SK-N-SH (cell line): ENCODE results near the gene GALNT6. TPM values are rescaled to one million over a fixed set of nuclear protein-coding genes. Genes with fewer than 3 reads are reported as not detected.

ENCODE experiments used
- CTCF ChIA-PET: fragments of 300-600, 350-600 bp; formaldehyde crosslinking; extraction: SDS; loops from one replicate; lab custom pipeline; 2021; lab: Yijun Ruan, JAX
- POLR2A ChIA-PET: fragments of 350-600 bp; sonication (Branson Sonifier 250); formaldehyde crosslinking; extraction: SDS; loops from one replicate; lab custom pipeline; 2020; ENCODE audit warnings: antibody characterized with exemption, inconsistent platforms; lab: Yijun Ruan, JAX
- DNase-seq: peaks from one replicate; pipeline ENCODE4 v3.0.0; 2012
- H2AFZ ChIP-seq: fragments of 200-600 bp; sonication (generic); 2 replicates; pipeline ENCODE4 v1.8.1; 2016; ENCODE audit warnings: antibody characterized with exemption, mild to moderate bottlenecking, low read depth
- H3F3A ChIP-seq: fragments of 200-600 bp; sonication (generic); replicated peaks from 2 replicates; pipeline ENCODE3; 2016; ENCODE audit warnings: antibody characterized with exemption, mild to moderate bottlenecking; ENCODE audit not compliant: insufficient read depth
- H3K27ac ChIP-seq, 2 experiments: fragments of 200-500 bp in 1 of 2; fragments of 200-600 bp in 1 of 2; sonication (Bioruptor generic) in 1 of 2; sonication (generic), shearing (Covaris generic) in 1 of 2; 2 replicates each; pipeline versions ENCODE4 v1.5.1 to v1.6.1; 2014 to 2016; ENCODE audit warnings: low read depth in 2 of 2, inconsistent platforms in 1 of 2, low read length in 1 of 2, mild to moderate bottlenecking in 1 of 2, mixed read lengths in 1 of 2
- H3K27me3 ChIP-seq: fragments of 200-600 bp; sonication (generic), shearing (Covaris generic); 2 replicates; pipeline ENCODE4 v1.6.1; 2016; ENCODE audit warnings: mixed run types; ENCODE audit not compliant: insufficient read depth
- H3K36me3 ChIP-seq, 2 experiments: fragments of 200-500 bp in 1 of 2; fragments of 200-600 bp in 1 of 2; sonication (Bioruptor generic) in 1 of 2; sonication (generic) in 1 of 2; replicated peaks in 1 of 2; 2 replicates each; pipeline versions ENCODE3 to v1.5.1; 2014 to 2016; ENCODE audit warnings: low read length in 1 of 2, mild to moderate bottlenecking in 1 of 2; ENCODE audit not compliant: insufficient read depth in 2 of 2, control insufficient read depth in 1 of 2
- H3K4me1 ChIP-seq, 2 experiments: fragments of 200-500 bp in 1 of 2; fragments of 200-600 bp in 1 of 2; sonication (Bioruptor generic) in 1 of 2; sonication (generic), shearing (Covaris generic) in 1 of 2; 2 replicates each; pipeline versions ENCODE4 v1.5.1 to v1.6.1; 2014 to 2016; ENCODE audit warnings: low read depth in 1 of 2, low read length in 1 of 2, mixed run types in 1 of 2; ENCODE audit not compliant: insufficient read depth in 2 of 2, control insufficient read depth in 1 of 2
- H3K4me2 ChIP-seq: fragments of 200-600 bp; sonication (generic), shearing (Covaris generic); 2 replicates; pipeline ENCODE4 v1.6.1; 2017; ENCODE audit warnings: mixed run types
- H3K4me3 ChIP-seq, 2 experiments: fragments of 200-500 bp in 1 of 2; fragments of 200-600 bp in 1 of 2; sonication (Bioruptor generic) in 1 of 2; sonication (generic), shearing (Covaris generic) in 1 of 2; 2 replicates each; pipeline versions ENCODE4 v1.5.1 to v1.8.1; 2014 to 2016; ENCODE audit warnings: low read depth in 2 of 2, inconsistent platforms in 1 of 2, low read length in 1 of 2, mild to moderate bottlenecking in 1 of 2, mixed read lengths in 1 of 2, moderate library complexity in 1 of 2
- H3K79me2 ChIP-seq: fragments of 200-600 bp; sonication (generic); 2 replicates; pipeline ENCODE4 v1.8.1; 2017; ENCODE audit warnings: mild to moderate bottlenecking; ENCODE audit not compliant: insufficient read depth
- H3K9ac ChIP-seq: fragments of 200-600 bp; sonication (generic); 2 replicates; pipeline ENCODE4 v1.6.1; 2017; ENCODE audit warnings: mixed run types
- H3K9me2 ChIP-seq: fragments of 200-600 bp; sonication (generic); 2 replicates; pipeline ENCODE4 v1.6.1; 2017; ENCODE audit warnings: mixed run types
- H3K9me3 ChIP-seq: fragments of 200-600 bp; sonication (generic); 2 replicates; pipeline ENCODE4 v1.6.1; 2017; ENCODE audit warnings: mixed run types, mild to moderate bottlenecking, moderate library complexity
- H4K20me1 ChIP-seq: fragments of 200-600 bp; sonication (generic); 2 replicates; pipeline ENCODE4 v1.6.1; 2017; ENCODE audit warnings: mild to moderate bottlenecking, mixed run types; ENCODE audit not compliant: insufficient read depth
- ELF1 ChIP-seq: IDR thresholded peaks from 2 replicates; pipeline ENCODE4 v1.4.0; 2012
- FOSL2 ChIP-seq: IDR thresholded peaks from 2 replicates; pipeline ENCODE4 v1.4.0; 2012; ENCODE audit warnings: low read depth, mild to moderate bottlenecking, moderate library complexity, borderline replicate concordance
- FOXM1 ChIP-seq: IDR thresholded peaks from 2 replicates; pipeline ENCODE4 v1.4.0; 2012; ENCODE audit warnings: low read depth, mild to moderate bottlenecking
- JUND ChIP-seq: IDR thresholded peaks from 2 replicates; pipeline ENCODE4 v1.4.0; 2012
- MEF2A ChIP-seq: IDR thresholded peaks from 2 replicates; pipeline ENCODE4 v1.4.0; 2012; ENCODE audit warnings: low read depth, borderline replicate concordance
- RAD21 ChIP-seq: IDR thresholded peaks from 2 replicates; pipeline ENCODE4 v1.6.1; 2012; ENCODE audit warnings: mild to moderate bottlenecking, low read length
- RCOR1 ChIP-seq: fragments of 150-350 bp; IDR thresholded peaks from 2 replicates; pipeline ENCODE4 v1.6.1; 2017; ENCODE audit warnings: antibody characterized with exemption, low read length
- RFX5 ChIP-seq: IDR thresholded peaks from 2 replicates; pipeline ENCODE4 v1.6.1; 2012; ENCODE audit warnings: mild to moderate bottlenecking, improper control_type of control experiment, low read length
- RXRA ChIP-seq: IDR thresholded peaks from 2 replicates; pipeline ENCODE4 v1.4.0; 2012; ENCODE audit warnings: low read depth, mild to moderate bottlenecking, borderline replicate concordance
- TAF1 ChIP-seq: IDR thresholded peaks from 2 replicates; pipeline ENCODE4 v1.6.1; 2012; ENCODE audit warnings: low read depth, mild to moderate bottlenecking, low read length, moderate library complexity, borderline replicate concordance
- TCF12 ChIP-seq: IDR thresholded peaks from 2 replicates; pipeline ENCODE4 v1.4.0; 2012
- TEAD4 ChIP-seq: IDR thresholded peaks from 2 replicates; pipeline ENCODE4 v1.4.0; 2012; ENCODE audit warnings: mild to moderate bottlenecking, borderline replicate concordance; ENCODE audit not compliant: insufficient read depth
- WGBS: methylation state at CpG from one replicate; pipeline ENCODE4 v1.1.6; 2017; ENCODE audit warnings: low lambda C conversion rate; 5-methylcytosine and 5-hydroxymethylcytosine counted together
- polyA plus RNA-seq, 3 experiments: library from polyadenylated mRNA; depleted of rRNA; stranded (reverse); fragments of >200 nt; gene quantifications; 2 replicates each; pipeline ENCODE4 v1.2.3, GENCODE V29; 2012
- TF ChIP-seq, protein P1 (sequence below): IDR thresholded peaks from 2 replicates; pipeline ENCODE4 v1.4.0; 2012; ENCODE audit warnings: low read depth, borderline replicate concordance
- TF ChIP-seq, protein P2 (sequence below): fragments of 150-350 bp; IDR thresholded peaks from 2 replicates; pipeline ENCODE4 v1.6.1; 2016; ENCODE audit warnings: mild to moderate bottlenecking, low read depth, low read length
- TF ChIP-seq, protein P3 (sequence below): IDR thresholded peaks from 2 replicates; pipeline ENCODE4; 2012

GALNT6 gene
- polyA plus RNA-seq, 1 of the 3 experiments (the other 2 are of a cell fraction), result 0.74 TPM

DNA sequence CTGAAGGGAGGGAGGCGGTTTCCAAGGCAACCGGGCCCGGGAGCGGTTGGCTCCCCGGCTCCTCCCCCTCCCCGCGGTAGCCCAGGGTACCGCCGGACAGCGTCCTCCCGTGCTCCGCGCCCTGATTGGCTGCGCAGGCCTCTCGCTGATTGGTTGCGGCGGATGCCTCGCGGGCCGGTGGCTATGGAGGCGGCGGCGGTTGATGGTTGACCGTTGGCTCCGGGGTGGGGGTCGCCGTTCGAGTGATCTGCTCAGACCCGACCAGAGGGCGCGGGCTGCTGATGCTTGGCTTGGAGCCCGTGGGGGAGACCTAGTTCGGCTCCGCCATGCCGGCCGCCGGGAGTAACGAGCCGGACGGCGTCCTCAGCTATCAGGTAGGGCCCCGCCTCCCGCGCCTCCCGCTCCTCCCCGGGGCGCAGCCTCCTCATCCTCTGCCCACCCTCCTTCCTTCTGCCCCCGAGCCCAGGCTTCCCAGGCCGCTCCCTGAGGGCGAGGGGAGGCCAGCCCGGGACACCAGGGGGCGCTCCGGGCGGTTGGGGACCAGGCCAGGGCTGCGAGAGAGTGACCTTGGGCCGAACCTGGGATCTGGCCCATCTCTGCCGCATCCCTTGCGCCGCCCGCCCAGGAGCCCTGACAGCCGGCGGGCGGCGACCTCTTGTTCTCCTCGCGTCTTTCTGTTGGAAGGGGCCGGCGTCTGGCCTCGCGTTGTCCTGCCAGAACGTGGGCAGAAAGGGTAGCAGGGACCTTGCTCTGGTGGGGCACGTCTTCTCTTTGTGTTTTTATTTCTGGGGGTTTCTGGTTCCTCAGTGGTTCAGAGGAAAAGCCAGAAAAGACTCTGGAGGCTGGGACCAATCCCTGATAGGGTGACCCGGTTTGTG, 33.7 kb upstream of the GALNT6 start, which contains the start of gene SLC4A8 (continued):
- TF ChIP-seq FOSL2 (no peak), TCF12 (no peak), TEAD4 (no peak), RXRA (no peak), MEF2A (no peak), ELF1 (no peak), RFX5 (no peak; the same call in 1 of the 2 replicates), JUND (no peak)
- TF ChIP-seq, protein P1, sequence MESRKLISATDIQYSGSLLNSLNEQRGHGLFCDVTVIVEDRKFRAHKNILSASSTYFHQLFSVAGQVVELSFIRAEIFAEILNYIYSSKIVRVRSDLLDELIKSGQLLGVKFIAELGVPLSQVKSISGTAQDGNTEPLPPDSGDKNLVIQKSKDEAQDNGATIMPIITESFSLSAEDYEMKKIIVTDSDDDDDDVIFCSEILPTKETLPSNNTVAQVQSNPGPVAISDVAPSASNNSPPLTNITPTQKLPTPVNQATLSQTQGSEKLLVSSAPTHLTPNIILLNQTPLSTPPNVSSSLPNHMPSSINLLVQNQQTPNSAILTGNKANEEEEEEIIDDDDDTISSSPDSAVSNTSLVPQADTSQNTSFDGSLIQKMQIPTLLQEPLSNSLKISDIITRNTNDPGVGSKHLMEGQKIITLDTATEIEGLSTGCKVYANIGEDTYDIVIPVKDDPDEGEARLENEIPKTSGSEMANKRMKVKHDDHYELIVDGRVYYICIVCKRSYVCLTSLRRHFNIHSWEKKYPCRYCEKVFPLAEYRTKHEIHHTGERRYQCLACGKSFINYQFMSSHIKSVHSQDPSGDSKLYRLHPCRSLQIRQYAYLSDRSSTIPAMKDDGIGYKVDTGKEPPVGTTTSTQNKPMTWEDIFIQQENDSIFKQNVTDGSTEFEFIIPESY, result no peak
- TF ChIP-seq, protein P2, sequence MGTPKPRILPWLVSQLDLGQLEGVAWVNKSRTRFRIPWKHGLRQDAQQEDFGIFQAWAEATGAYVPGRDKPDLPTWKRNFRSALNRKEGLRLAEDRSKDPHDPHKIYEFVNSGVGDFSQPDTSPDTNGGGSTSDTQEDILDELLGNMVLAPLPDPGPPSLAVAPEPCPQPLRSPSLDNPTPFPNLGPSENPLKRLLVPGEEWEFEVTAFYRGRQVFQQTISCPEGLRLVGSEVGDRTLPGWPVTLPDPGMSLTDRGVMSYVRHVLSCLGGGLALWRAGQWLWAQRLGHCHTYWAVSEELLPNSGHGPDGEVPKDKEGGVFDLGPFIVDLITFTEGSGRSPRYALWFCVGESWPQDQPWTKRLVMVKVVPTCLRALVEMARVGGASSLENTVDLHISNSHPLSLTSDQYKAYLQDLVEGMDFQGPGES, result no peak

DNA sequence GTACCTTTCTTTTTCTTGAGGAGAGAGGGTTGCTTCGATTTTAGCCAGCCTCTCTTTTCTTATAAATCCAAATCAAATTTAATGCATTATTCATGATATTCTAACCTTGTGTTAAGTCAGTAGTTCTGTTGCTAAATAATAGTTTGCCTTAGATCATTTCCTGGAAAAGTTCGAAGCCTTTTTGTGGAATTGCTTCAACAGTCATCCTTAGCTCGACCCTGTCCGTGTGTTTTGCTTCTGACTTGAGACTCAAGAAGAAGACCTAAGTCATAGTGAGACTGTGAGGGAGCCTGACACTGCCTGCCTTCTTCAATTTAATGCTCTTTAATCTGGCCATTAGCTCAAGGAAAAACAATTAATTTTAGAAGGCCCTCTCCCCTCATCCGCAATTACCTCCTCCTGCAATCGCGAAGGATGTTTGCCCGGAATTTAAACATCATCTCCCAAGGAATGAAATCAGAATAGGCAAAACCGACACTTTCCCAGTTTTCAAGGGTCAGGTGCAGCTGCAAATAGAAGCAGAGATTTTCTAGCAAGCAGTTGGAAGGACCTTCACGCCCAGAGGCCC, 33.0 kb upstream of the GALNT6 start:
- CTCF ChIA-PET, result interaction anchor here (0.7 to 16.5 kb wide), 14 partner anchors 9 to 476 kb away, joined by 3 to 418 read pairs (median 3); partner anchors contain the start of gene SMAGP
- Histone ChIP-seq H3K79me2 (peaks cover 6% of the 10 kb centered on the region; the same call in 1 of the 2 replicates), H4K20me1 (no peaks in the 10 kb centered on the region), H2AFZ (peak overlapping the region; percentile 85; the same call in 1 of the 2 replicates), H3K27me3 (no peaks in the 10 kb centered on the region), H3K27ac (peak overlapping the region in 1 of 2 experiments; percentile 88; a peak in 2 of 4 replicates), H3K4me3 (peak overlapping the region; percentile 76 to 84), H3K4me2 (peak overlapping the region; percentile 75), H3F3A (no peaks in the 10 kb centered on the region), H3K9ac (no peak overlapping the region; the same call in 1 of the 2 replicates), H3K4me1 (peaks cover 4 to 38% of the 10 kb centered on the region in 2 experiments; a peak in 2 of 4 replicates), H3K36me3 (no peaks in the 10 kb centered on the region)
- no peak for DNase-seq
- no peak for TF ChIP-seq ELF1
- no peak for TF ChIP-seq RAD21
- TF ChIP-seq FOXM1, result no peak
- TF ChIP-seq TAF1, result no peak
- TF ChIP-seq, protein P3, sequence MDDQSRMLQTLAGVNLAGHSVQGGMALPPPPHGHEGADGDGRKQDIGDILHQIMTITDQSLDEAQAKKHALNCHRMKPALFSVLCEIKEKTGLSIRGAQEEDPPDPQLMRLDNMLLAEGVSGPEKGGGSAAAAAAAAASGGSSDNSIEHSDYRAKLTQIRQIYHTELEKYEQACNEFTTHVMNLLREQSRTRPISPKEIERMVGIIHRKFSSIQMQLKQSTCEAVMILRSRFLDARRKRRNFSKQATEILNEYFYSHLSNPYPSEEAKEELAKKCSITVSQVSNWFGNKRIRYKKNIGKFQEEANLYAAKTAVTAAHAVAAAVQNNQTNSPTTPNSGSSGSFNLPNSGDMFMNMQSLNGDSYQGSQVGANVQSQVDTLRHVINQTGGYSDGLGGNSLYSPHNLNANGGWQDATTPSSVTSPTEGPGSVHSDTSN, result no peak
- TF ChIP-seq MEF2A, result no peak
- TF ChIP-seq RCOR1, result no peak
- TF ChIP-seq, all 33 proteins: peak for 0
- Histone ChIP-seq H3K9me2 (no peaks in the 10 kb centered on the region), H3K9me3 (no peaks in the 10 kb centered on the region)
- POLR2A ChIA-PET, result interaction anchor here (0.6 to 0.7 kb wide), 2 partner anchors 36 to 419 kb away, joined by 3 read pairs; no protein-coding TSS in a partner anchor
- 32% methylated on average over 10 of the region's 10 CpGs for WGBS
